Measurements from ENCODE around the gene CWF19L2. TPM values are rescaled to one million over a fixed set of nuclear protein-coding genes. Genes with fewer than 3 reads are reported as not detected.

The CWF19L2 gene
- total RNA-seq, 1 donor from 2014 or later, result 9.0 TPM

GRCh38 chr11:107490836-107491235, 33.2 kb upstream of the CWF19L2 start:
- H4K20me1 ChIP-seq (ENCODE audit: insufficient read depth, low read length), result no peaks in the 10 kb centered on the region
- no peak overlapping the region for H3K4me3 Mint-ChIP-seq (ENCODE audit: unreplicated experiment)
- H3K36me3 Mint-ChIP-seq (ENCODE audit: low read depth, unreplicated experiment), result no peaks in the 10 kb centered on the region
- H3K27me3 Mint-ChIP-seq (ENCODE audit: low read depth, unreplicated experiment), result peaks cover 3% of the 10 kb centered on the region
- H3K4me2 ChIP-seq (ENCODE audit: low read length), result no peak overlapping the region
- H3K79me2 ChIP-seq (ENCODE audit: insufficient read depth, low read length), result no peaks in the 10 kb centered on the region
- H3K36me3 ChIP-seq (ENCODE audit: insufficient read depth, low read length), result no peaks in the 10 kb centered on the region
- no peaks in the 10 kb centered on the region for H3K27me3 ChIP-seq (ENCODE audit: insufficient read depth, low read length)
- no peak overlapping the region for H3K27ac Mint-ChIP-seq (ENCODE audit: unreplicated experiment)
- H3K9me3 ChIP-seq (ENCODE audit: insufficient read depth, low read depth, low read length), result no peaks in the 10 kb centered on the region
- peaks cover 8% of the 10 kb centered on the region for H3K4me1 Mint-ChIP-seq (ENCODE audit: low read depth, unreplicated experiment)
- no peak for FAIRE-seq
- no peak overlapping the region for H3K27ac ChIP-seq (ENCODE audit: low read depth, low read length)
- H2AFZ ChIP-seq (ENCODE audit: low read depth, low read length), result no peak overlapping the region
- H3K4me1 ChIP-seq (ENCODE audit: insufficient read depth, low read length), result peaks cover under 1% of the 10 kb centered on the region
- no peak overlapping the region for H3K9ac ChIP-seq (ENCODE audit: low read length)
- no peak overlapping the region for H3K4me3 ChIP-seq (ENCODE audit: insufficient read depth, low read depth, low read length)
- no peak for DNase-seq (ENCODE audit: low read depth)
- no peaks in the 10 kb centered on the region for H3K9me3 Mint-ChIP-seq (ENCODE audit: unreplicated experiment)
- TF ChIP-seq CTCF (IDR thresholded peaks at IDR 0.05; ENCODE audit: insufficient read depth, low read depth, low read length), result no peak
- no peak for TF ChIP-seq EZH2 (IDR thresholded peaks at IDR 0.05; ENCODE audit: insufficient read depth, low read length)

- Histone ChIP-seq H3K9ac (ENCODE audit: low read length) (no peak overlapping the region), H3K4me1 (ENCODE audit: insufficient read depth, low read length) (no peaks in the 10 kb centered on the region), H3K27me3 (ENCODE audit: insufficient read depth, low read length) (no peaks in the 10 kb centered on the region), H3K27ac (ENCODE audit: low read depth, low read length) (no peak overlapping the region), H3K36me3 (ENCODE audit: insufficient read depth, low read length) (no peaks in the 10 kb centered on the region), H3K4me2 (ENCODE audit: low read length) (no peak overlapping the region), H3K79me2 (ENCODE audit: insufficient read depth, low read length) (no peaks in the 10 kb centered on the region), H2AFZ (ENCODE audit: low read depth, low read length) (no peak overlapping the region), H3K9me3 (ENCODE audit: insufficient read depth, low read depth, low read length) (no peaks in the 10 kb centered on the region), H3K4me3 (ENCODE audit: insufficient read depth, low read depth, low read length) (no peak overlapping the region), H4K20me1 (ENCODE audit: insufficient read depth, low read length) (no peaks in the 10 kb centered on the region)
- DNase-seq (ENCODE audit: low read depth), result no peak
- Mint-ChIP-seq H3K36me3 (ENCODE audit: low read depth, unreplicated experiment) (no peaks in the 10 kb centered on the region), H3K4me1 (ENCODE audit: low read depth, unreplicated experiment) (no peaks in the 10 kb centered on the region), H3K27ac (ENCODE audit: unreplicated experiment) (no peak overlapping the region), H3K4me3 (ENCODE audit: unreplicated experiment) (no peak overlapping the region), H3K9me3 (ENCODE audit: unreplicated experiment) (no peaks in the 10 kb centered on the region), H3K27me3 (ENCODE audit: low read depth, unreplicated experiment) (peaks cover 3% of the 10 kb centered on the region)
- TF ChIP-seq EZH2 (IDR thresholded peaks at IDR 0.05; ENCODE audit: insufficient read depth, low read length) (no peak), CTCF (IDR thresholded peaks at IDR 0.05; ENCODE audit: insufficient read depth, low read depth, low read length) (no peak)
- FAIRE-seq, result no peak
Measured at GRCh38 chr11:107482234-107482633, 24.6 kb upstream of the CWF19L2 start.

GRCh38 chr11:107478922-107479321, 21.3 kb upstream of the CWF19L2 start:
- Mint-ChIP-seq H3K27me3 (ENCODE audit: low read depth, unreplicated experiment) (peaks cover 7% of the 10 kb centered on the region), H3K4me1 (ENCODE audit: low read depth, unreplicated experiment) (no peaks in the 10 kb centered on the region), H3K27ac (ENCODE audit: unreplicated experiment) (no peak overlapping the region), H3K9me3 (ENCODE audit: unreplicated experiment) (no peaks in the 10 kb centered on the region), H3K36me3 (ENCODE audit: low read depth, unreplicated experiment) (no peaks in the 10 kb centered on the region), H3K4me3 (ENCODE audit: unreplicated experiment) (no peak overlapping the region)
- H3K79me2 ChIP-seq (ENCODE audit: insufficient read depth, low read length), result no peaks in the 10 kb centered on the region
- no peak overlapping the region for H3K4me2 ChIP-seq (ENCODE audit: low read length)
- no peaks in the 10 kb centered on the region for H4K20me1 ChIP-seq (ENCODE audit: insufficient read depth, low read length)
- FAIRE-seq (no peak), DNase-seq (ENCODE audit: low read depth) (no peak)
- no peaks in the 10 kb centered on the region for H3K27me3 ChIP-seq (ENCODE audit: insufficient read depth, low read length)
- H3K36me3 ChIP-seq (ENCODE audit: insufficient read depth, low read length), result no peaks in the 10 kb centered on the region
- H3K9ac ChIP-seq (ENCODE audit: low read length), result no peak overlapping the region
- no peak overlapping the region for H3K4me3 ChIP-seq (ENCODE audit: insufficient read depth, low read depth, low read length)
- H3K27ac ChIP-seq (ENCODE audit: low read depth, low read length), result no peak overlapping the region
- H2AFZ ChIP-seq (ENCODE audit: low read depth, low read length), result no peak overlapping the region
- H3K4me1 ChIP-seq (ENCODE audit: insufficient read depth, low read length), result no peaks in the 10 kb centered on the region
- TF ChIP-seq CTCF (IDR thresholded peaks at IDR 0.05; ENCODE audit: insufficient read depth, low read depth, low read length) (no peak), EZH2 (IDR thresholded peaks at IDR 0.05; ENCODE audit: insufficient read depth, low read length) (no peak)
- H3K9me3 ChIP-seq (ENCODE audit: insufficient read depth, low read depth, low read length), result no peaks in the 10 kb centered on the region

Data from astrocyte (in vitro differentiated cells and primary cell).